ENCODE measurements around the gene SMAP1. TPM values are rescaled to one million over a fixed set of nuclear protein-coding genes. Genes with fewer than 3 reads are reported as not detected.

The SMAP1 gene
- total RNA-seq, 4 donors from 2014 or later: 29.4 to 36.6 (median 35.8) TPM

- Histone ChIP-seq H3K4me3 (no peak overlapping the region), H3K4me1 (peaks cover 11 to 13% of the 10 kb centered on the region in 2 donors), H3K9me3 (no peaks in the 10 kb centered on the region), H3K27ac (no peak overlapping the region), H3K36me3 (no peaks in the 10 kb centered on the region), H3K27me3 (no peaks in the 10 kb centered on the region)
- no peak for DNase-seq
- in situ Hi-C loops (cut with MboI; ENCODE audit: low sequenced_read_pairs in 4 of 4): no loop called here
- ATAC-seq: peak in 1 of 2 donors; percentile 56
- no peak for TF ChIP-seq POLR2A (IDR thresholded peaks at IDR 0.05)
- TF ChIP-seq CTCF (IDR thresholded peaks at IDR 0.05 in 4 of 5, conservative IDR thresholded peaks at IDR 0.05 in 1 of 5): no peak
- intact Hi-C loops (cut with DNase I; ENCODE audit: low total_unique reads): no loop called here
These were observed 146.2 kb downstream of the SMAP1 start for GRCh38 chr6:70813885-70814284.

GRCh38 chr6:70819646-70820045, 152.0 kb downstream of the SMAP1 start:
- H3K9me3 ChIP-seq: no peaks in the 10 kb centered on the region
- in situ Hi-C loops (cut with MboI; ENCODE audit: low sequenced_read_pairs in 4 of 4) (no loop called here), intact Hi-C loops (cut with DNase I; ENCODE audit: low total_unique reads) (no loop called here)
- no peaks in the 10 kb centered on the region for H3K36me3 ChIP-seq
- no peak overlapping the region for H3K4me3 ChIP-seq
- TF ChIP-seq CTCF (IDR thresholded peaks at IDR 0.05 in 4 of 5, conservative IDR thresholded peaks at IDR 0.05 in 1 of 5) (no peak), POLR2A (IDR thresholded peaks at IDR 0.05) (no peak)
- no peaks in the 10 kb centered on the region for H3K27me3 ChIP-seq
- DNase-seq (no peak), ATAC-seq (no peak)
- peaks cover 0 to 6% of the 10 kb centered on the region in 2 donors for H3K4me1 ChIP-seq
- no peak overlapping the region for H3K27ac ChIP-seq

- intact Hi-C loops (cut with DNase I; ENCODE audit: low total_unique reads) (no loop called here), in situ Hi-C loops (cut with MboI; ENCODE audit: low sequenced_read_pairs in 4 of 4) (no loop called here)
- no peak overlapping the region for H3K4me3 ChIP-seq
- H3K4me1 ChIP-seq: peaks cover 0 to 5% of the 10 kb centered on the region in 2 donors
- no peak for TF ChIP-seq CTCF (IDR thresholded peaks at IDR 0.05 in 4 of 5, conservative IDR thresholded peaks at IDR 0.05 in 1 of 5)
- TF ChIP-seq POLR2A (IDR thresholded peaks at IDR 0.05): no peak
- H3K36me3 ChIP-seq: no peaks in the 10 kb centered on the region
- DNase-seq: no peak
- no peak for ATAC-seq
- H3K9me3 ChIP-seq: no peaks in the 10 kb centered on the region
- H3K27me3 ChIP-seq: no peaks in the 10 kb centered on the region
- no peak overlapping the region for H3K27ac ChIP-seq
These were observed 153.1 kb downstream of the SMAP1 start for GRCh38 chr6:70820778-70821177.

- H3K27me3 ChIP-seq: no peaks in the 10 kb centered on the region
- H3K4me3 ChIP-seq: no peak overlapping the region
- H3K27ac ChIP-seq: no peak overlapping the region
- peaks cover 0 to 5% of the 10 kb centered on the region in 2 donors for H3K4me1 ChIP-seq
- intact Hi-C loops (cut with DNase I; ENCODE audit: low total_unique reads): no loop called here
- DNase-seq (no peak), ATAC-seq (no peak)
- in situ Hi-C loops (cut with MboI; ENCODE audit: low sequenced_read_pairs in 4 of 4): no loop called here
- no peaks in the 10 kb centered on the region for H3K9me3 ChIP-seq
- no peaks in the 10 kb centered on the region for H3K36me3 ChIP-seq
- no peak for TF ChIP-seq CTCF (IDR thresholded peaks at IDR 0.05 in 4 of 5, conservative IDR thresholded peaks at IDR 0.05 in 1 of 5)
- no peak for TF ChIP-seq POLR2A (IDR thresholded peaks at IDR 0.05)
These were observed 154.1 kb downstream of the SMAP1 start for GRCh38 chr6:70821751-70822150.

GRCh38 chr6:70823651-70824050, 156.0 kb downstream of the SMAP1 start:
- TF ChIP-seq CTCF (IDR thresholded peaks at IDR 0.05 in 4 of 5, conservative IDR thresholded peaks at IDR 0.05 in 1 of 5) (no peak), POLR2A (IDR thresholded peaks at IDR 0.05) (no peak)
- Histone ChIP-seq H3K27ac (no peak overlapping the region), H3K36me3 (no peaks in the 10 kb centered on the region), H3K27me3 (no peaks in the 10 kb centered on the region), H3K4me3 (no peak overlapping the region), H3K9me3 (no peaks in the 10 kb centered on the region), H3K4me1 (peaks cover 0 to 5% of the 10 kb centered on the region in 2 donors)
- DNase-seq (no peak), ATAC-seq (no peak)
- in situ Hi-C loops (cut with MboI; ENCODE audit: low sequenced_read_pairs in 4 of 4) (no loop called here), intact Hi-C loops (cut with DNase I; ENCODE audit: low total_unique reads) (no loop called here)
